H1 (cell line): ENCODE measurements around the gene NAMPT. TPM values are rescaled to one million over a fixed set of nuclear protein-coding genes. Genes with fewer than 3 reads are reported as not detected.

ENCODE experiments used
- CTCF ChIA-PET: fragments of 300-600 bp; sonication (Branson Sonifier 250); formaldehyde crosslinking; loops from one replicate; lab custom pipeline; 2021; ENCODE audit not compliant: partially characterized antibody; lab: Charles Lee
- POLR2A ChIA-PET: fragments of 300-600 bp; sonication (Branson Sonifier 250); formaldehyde crosslinking; loops from one replicate; lab custom pipeline; 2021; ENCODE audit warnings: inconsistent platforms; ENCODE audit not compliant: partially characterized antibody; lab: Charles Lee
- DNase-seq, 2 experiments: peaks; one replicate each; pipeline versions ENCODE4 v3.0.0 to v3.0.0-alpha.2; 2010 to 2022; ENCODE audit warnings: low spot score in 2 of 2, low read depth in 1 of 2, mixed read lengths in 1 of 2
- FAIRE-seq: peaks from 2 replicates; lab custom pipeline; 2011; peaks lifted over from hg19 to GRCh38; lab: Jason Lieb, UNC
- H2AFZ ChIP-seq: 2 replicates; pipeline ENCODE4 v1.8.1; 2012; ENCODE audit warnings: low read length, inconsistent platforms
- H2AK5ac ChIP-seq: 2 replicates; pipeline ENCODE4 v1.6.1; 2013; ENCODE audit warnings: low read depth, low read length
- H2BK120ac ChIP-seq: replicated peaks from 2 replicates; pipeline ENCODE3; 2013; ENCODE audit warnings: low read depth, low read length, inconsistent platforms
- H2BK12ac ChIP-seq: 2 replicates; pipeline ENCODE4 v1.6.1; 2013; ENCODE audit warnings: low read depth, low read length
- H2BK15ac ChIP-seq: 2 replicates; pipeline ENCODE4 v1.6.1; 2013; ENCODE audit warnings: low read length
- H2BK20ac ChIP-seq: 2 replicates; pipeline ENCODE4 v1.6.1; 2013; ENCODE audit warnings: low read length
- H2BK5ac ChIP-seq: 2 replicates; pipeline ENCODE4 v1.6.1; 2013; ENCODE audit warnings: low read depth, low read length
- H3K14ac ChIP-seq: 2 replicates; pipeline ENCODE4 v1.6.1; 2013; ENCODE audit warnings: inconsistent platforms; ENCODE audit not compliant: insufficient read length
- H3K18ac ChIP-seq: 2 replicates; pipeline ENCODE4 v1.6.1; 2013; ENCODE audit warnings: low read length; ENCODE audit errors: extremely low read depth
- H3K23ac ChIP-seq: 2 replicates; pipeline ENCODE4 v1.6.1; 2013; ENCODE audit warnings: inconsistent platforms; ENCODE audit not compliant: insufficient read length
- H3K23me2 ChIP-seq: 2 replicates; pipeline ENCODE4 v1.6.1; 2013; ENCODE audit warnings: low read depth, low read length
- H3K27ac ChIP-seq: 2 replicates; pipeline ENCODE4 v1.6.1; 2011; ENCODE audit warnings: low read depth, low read length, inconsistent platforms
- H3K27me3 ChIP-seq, 4 experiments: replicated peaks in 1 of 4; 1 replicate in 1 of 4; 2 replicates in 3 of 4; pipeline versions ENCODE4 v1.6.1 to v1.8.1; 2011 to 2013; ENCODE audit warnings: low read length in 3 of 4, mild to moderate bottlenecking in 3 of 4, inconsistent platforms in 2 of 4, mixed read lengths in 2 of 4, moderate library complexity in 1 of 4; ENCODE audit not compliant: control insufficient read depth in 3 of 4, insufficient read depth in 3 of 4; ENCODE audit errors: extremely low read depth in 1 of 4
- H3K36me3 ChIP-seq, 4 experiments: 2 replicates each; pipeline versions ENCODE4 v1.6.1 to v1.8.1; 2011 to 2013; ENCODE audit warnings: mild to moderate bottlenecking in 4 of 4, low read length in 3 of 4, moderate library complexity in 2 of 4, control low read depth in 1 of 4, inconsistent platforms in 1 of 4; ENCODE audit not compliant: insufficient read depth in 4 of 4, control insufficient read depth in 2 of 4
- H3K4ac ChIP-seq: replicated peaks from 2 replicates; pipeline ENCODE3; 2013; ENCODE audit warnings: low read length, low read depth, mixed read lengths, inconsistent platforms; ENCODE audit not compliant: insufficient read length
- H3K4me1 ChIP-seq, 4 experiments: replicated peaks in 1 of 4; 1 replicate in 1 of 4; 2 replicates in 3 of 4; pipeline versions ENCODE4 v1.6.1 to v1.8.1; 2011 to 2013; ENCODE audit warnings: low read length in 3 of 4, inconsistent platforms in 2 of 4, mixed read lengths in 1 of 4; ENCODE audit not compliant: insufficient read depth in 4 of 4, control insufficient read depth in 3 of 4
- H3K4me2 ChIP-seq, 2 experiments: 2 replicates each; pipeline versions ENCODE4 v1.6.1 to v1.8.1; 2011 to 2013; ENCODE audit warnings: low read depth in 2 of 2, low read length in 2 of 2, control low read depth in 1 of 2, inconsistent platforms in 1 of 2, mild to moderate bottlenecking in 1 of 2; ENCODE audit not compliant: insufficient read depth in 1 of 2
- H3K4me3 ChIP-seq, 4 experiments: fragments of 200-600, 300-600 bp in 1 of 4; sonication (generic), shearing (Covaris generic), sonication (Bioruptor Twin) in 1 of 4; 2 replicates each; pipeline versions ENCODE4 v1.5.1 to v1.8.1; 2011 to 2016; ENCODE audit warnings: low read length in 4 of 4, low read depth in 3 of 4, control low read depth in 2 of 4, inconsistent platforms in 2 of 4, mild to moderate bottlenecking in 2 of 4, mixed read lengths in 1 of 4, moderate library complexity in 1 of 4; ENCODE audit not compliant: insufficient read depth in 2 of 4; ENCODE audit errors: extremely low read depth in 1 of 4
- H3K56ac ChIP-seq: replicated peaks from 2 replicates; pipeline ENCODE3; 2013; ENCODE audit warnings: low read depth, mild to moderate bottlenecking, mixed read lengths, low read length, inconsistent platforms; ENCODE audit not compliant: insufficient read length
- H3K79me1 ChIP-seq: 2 replicates; pipeline ENCODE4 v1.6.1; 2013; ENCODE audit warnings: low read depth, low read length, control low read depth
- H3K79me2 ChIP-seq, 2 experiments: 2 replicates each; pipeline versions ENCODE4 v1.6.1 to v1.8.1; 2012 to 2013; ENCODE audit warnings: low read length in 2 of 2, mild to moderate bottlenecking in 2 of 2, inconsistent platforms in 1 of 2; ENCODE audit not compliant: insufficient read depth in 2 of 2, control insufficient read depth in 1 of 2
- H3K9ac ChIP-seq, 4 experiments: replicated peaks in 1 of 4; 1 replicate in 1 of 4; 2 replicates in 3 of 4; pipeline versions ENCODE4 v1.6.1 to v1.8.1; 2011 to 2013; ENCODE audit warnings: low read depth in 3 of 4, low read length in 3 of 4, control low read depth in 2 of 4, mild to moderate bottlenecking in 2 of 4, moderate library complexity in 2 of 4, inconsistent platforms in 1 of 4; ENCODE audit errors: extremely low read depth in 1 of 4
- H3K9me3 ChIP-seq, 2 experiments: 2 replicates each; pipeline versions ENCODE4 v1.6.1 to v1.8.1; 2012 to 2013; ENCODE audit warnings: mild to moderate bottlenecking in 2 of 2, moderate library complexity in 2 of 2, control low read depth in 1 of 2, inconsistent platforms in 1 of 2, low read depth in 1 of 2, low read length in 1 of 2, mixed read lengths in 1 of 2; ENCODE audit not compliant: insufficient read depth in 2 of 2
- H4K20me1 ChIP-seq, 2 experiments: replicated peaks in 1 of 2; 2 replicates each; pipeline versions ENCODE3 to v1.8.1; 2011 to 2013; ENCODE audit warnings: inconsistent platforms in 2 of 2, low read length in 2 of 2, mild to moderate bottlenecking in 1 of 2; ENCODE audit not compliant: insufficient read depth in 2 of 2, control insufficient read depth in 1 of 2
- H4K5ac ChIP-seq: 2 replicates; pipeline ENCODE4 v1.6.1; 2013; ENCODE audit warnings: low read length, low read depth, mixed read lengths, inconsistent platforms; ENCODE audit not compliant: insufficient read length
- H4K8ac ChIP-seq: 2 replicates; pipeline ENCODE4 v1.8.0; 2013; ENCODE audit warnings: mild to moderate bottlenecking, moderate library complexity, low read length, inconsistent platforms; ENCODE audit not compliant: insufficient read depth; ENCODE audit errors: extremely low read depth
- H4K91ac ChIP-seq: replicated peaks from 2 replicates; pipeline ENCODE3; 2013; ENCODE audit warnings: low read length, mixed read lengths, inconsistent platforms; ENCODE audit not compliant: insufficient read length
- CREB1 ChIP-seq: IDR thresholded peaks from 2 replicates; pipeline ENCODE4 v1.6.1; 2012; ENCODE audit warnings: inconsistent platforms
- JUND ChIP-seq: IDR thresholded peaks from 2 replicates; pipeline ENCODE4 v1.6.1; 2011; ENCODE audit warnings: mild to moderate bottlenecking, improper control_type of control experiment, low read length
- KDM5A ChIP-seq: fragments of 200-600 bp; IDR thresholded peaks from 2 replicates; pipeline ENCODE4 v1.7.1; 2012; ENCODE audit warnings: mild to moderate bottlenecking, low read length, inconsistent platforms, mixed read lengths
- PHF8 ChIP-seq: fragments of 200-600 bp; sonication (generic); conservative IDR thresholded peaks from 2 replicates; pipeline ENCODE4 v1.7.1; 2012; ENCODE audit warnings: low read depth, mild to moderate bottlenecking, inconsistent platforms, low read length, moderate library complexity
- RFX5 ChIP-seq: IDR thresholded peaks from 2 replicates; pipeline ENCODE4 v1.6.1; 2011; ENCODE audit warnings: low read depth, low read length, improper control_type of control experiment, borderline replicate concordance
- SIRT6 ChIP-seq: IDR thresholded peaks from one replicate; pipeline ENCODE4 v1.7.1; 2012; ENCODE audit warnings: low read length, inconsistent platforms
- SP1 ChIP-seq: IDR thresholded peaks from 2 replicates; pipeline ENCODE4 v1.6.1; 2011; ENCODE audit warnings: low read depth, low read length
- SRF ChIP-seq: IDR thresholded peaks from 2 replicates; pipeline ENCODE4 v1.6.1; 2011; ENCODE audit warnings: mild to moderate bottlenecking, low read depth, low read length, moderate library complexity
- TAF7 ChIP-seq: optimal IDR thresholded peaks from 2 replicates; pipeline ENCODE3; 2011; ENCODE audit warnings: low read depth, mild to moderate bottlenecking, inconsistent platforms, low read length, moderate library complexity, borderline replicate concordance
- TEAD4 ChIP-seq: IDR thresholded peaks from 2 replicates; pipeline ENCODE4 v1.6.1; 2012; ENCODE audit warnings: low read depth, low read length, inconsistent platforms, mixed read lengths
- ZNF274 ChIP-seq: IDR thresholded peaks from 2 replicates; pipeline ENCODE4 v1.7.0; 2012; ENCODE audit warnings: low read length, borderline replicate concordance; ENCODE audit errors: extremely low read depth
- polyA plus RNA-seq, 7 experiments: library from polyadenylated mRNA; depleted of rRNA in 3 of 7; stranded (reverse) in 5 of 7; unstranded in 2 of 7; fragments of >200 nt in 5 of 7; fragments of 200-250 nt in 2 of 7; gene quantifications; 1 replicate in 5 of 7; 2 replicates in 1 of 7; 4 replicates in 1 of 7; pipeline versions ENCODE4 v1.2.1 to v1.2.3, GENCODE V29; 2011 to 2013; ENCODE audit warnings: missing spikeins in 2 of 7, mixed read lengths in 2 of 7
- total RNA-seq: library from RNA; stranded (reverse); fragmentation: NEBNext Ultra II Directional; extraction: Animal tissue kit (Norgen Biotek cat#: 25700); gene quantifications from 2 replicates; pipeline ENCODE4 v1.2.1, GENCODE V29; 2021
- TF ChIP-seq, protein P1 (sequence below): IDR thresholded peaks from 2 replicates; pipeline ENCODE4 v1.6.1; 2011; ENCODE audit warnings: low read depth, mild to moderate bottlenecking, low read length; ENCODE audit not compliant: insufficient read depth
- TF ChIP-seq, protein P2 (sequence below), 3 experiments: IDR thresholded peaks; 1 replicate in 2 of 3; 2 replicates in 1 of 3; pipeline versions ENCODE4 v1.5.1 to v1.6.1; 2011; ENCODE audit warnings: low read length in 3 of 3, mild to moderate bottlenecking in 3 of 3, inconsistent platforms in 2 of 3, low read depth in 1 of 3, moderate library complexity in 1 of 3; ENCODE audit not compliant: insufficient read depth in 1 of 3; ENCODE audit errors: control extremely low read depth in 1 of 3

NAMPT gene
- total and polyA plus RNA-seq, 2 of the 8 experiments (the other 6 are each of a cell fraction or from before 2014, with no cell fraction given) = 15.4 to 95.9 TPM

DNA sequence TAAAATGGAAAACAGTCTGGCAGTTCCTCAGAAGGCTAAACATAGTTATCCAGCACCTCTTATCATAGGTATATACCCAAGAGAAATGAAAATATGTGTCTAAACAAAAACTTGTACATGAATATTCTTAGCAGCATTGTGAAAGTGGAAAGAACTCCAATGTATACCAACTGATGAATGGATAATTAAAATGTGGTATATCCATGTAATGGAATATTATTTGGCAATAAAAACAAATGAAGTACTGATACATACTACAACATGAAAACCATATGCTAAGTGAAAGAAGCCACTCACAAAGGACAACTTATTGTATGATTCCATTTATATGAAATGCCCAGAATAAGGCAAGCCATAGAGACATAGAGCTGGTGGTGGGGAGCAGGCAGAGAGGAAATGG, 32.2 kb upstream of the NAMPT start:
- Histone ChIP-seq H3K18ac (no peak overlapping the region), H4K91ac (no peak overlapping the region), H3K9ac (no peak overlapping the region), H3K14ac (no peak overlapping the region), H4K8ac (no peak overlapping the region), H3K27ac (no peak overlapping the region), H3K4ac (no peak overlapping the region), H3K79me2 (no peaks in the 10 kb centered on the region), H4K20me1 (no peaks in the 10 kb centered on the region), H3K4me3 (no peak overlapping the region), H2BK15ac (no peak overlapping the region), H3K27me3 (no peaks in the 10 kb centered on the region), H3K79me1 (no peaks in the 10 kb centered on the region), H2AK5ac (no peak overlapping the region), H2BK12ac (no peak overlapping the region), H2BK5ac (no peak overlapping the region), H3K4me2 (no peak overlapping the region), H3K36me3 (no peaks in the 10 kb centered on the region), H3K23ac (no peak overlapping the region), H2BK20ac (no peak overlapping the region), H3K9me3 (peaks cover 10 to 15% of the 10 kb centered on the region in 2 experiments; a peak in 2 of 4 replicates), H2BK120ac (no peak overlapping the region), H2AFZ (no peak overlapping the region), H3K56ac (no peak overlapping the region), H3K4me1 (no peaks in the 10 kb centered on the region), H3K23me2 (no peaks in the 10 kb centered on the region), H4K5ac (no peak overlapping the region)
- CTCF ChIA-PET = interaction anchor here (0.6 to 0.7 kb wide), 3 partner anchors 20 to 328 kb away, joined by 3 read pairs; no protein-coding TSS in a partner anchor
- FAIRE-seq (no peak), DNase-seq (no peak)
- POLR2A ChIA-PET = no interaction called here
- no peak for TF ChIP-seq JUND
- no peak for TF ChIP-seq TEAD4
- no peak for TF ChIP-seq CREB1
- TF ChIP-seq SP1 = no peak
- TF ChIP-seq, protein P1, sequence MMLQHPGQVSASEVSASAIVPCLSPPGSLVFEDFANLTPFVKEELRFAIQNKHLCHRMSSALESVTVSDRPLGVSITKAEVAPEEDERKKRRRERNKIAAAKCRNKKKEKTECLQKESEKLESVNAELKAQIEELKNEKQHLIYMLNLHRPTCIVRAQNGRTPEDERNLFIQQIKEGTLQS = no peak
- no peak for TF ChIP-seq PHF8
- TF ChIP-seq KDM5A = no peak
- TF ChIP-seq RFX5 = no peak
- TF ChIP-seq, protein P2, sequence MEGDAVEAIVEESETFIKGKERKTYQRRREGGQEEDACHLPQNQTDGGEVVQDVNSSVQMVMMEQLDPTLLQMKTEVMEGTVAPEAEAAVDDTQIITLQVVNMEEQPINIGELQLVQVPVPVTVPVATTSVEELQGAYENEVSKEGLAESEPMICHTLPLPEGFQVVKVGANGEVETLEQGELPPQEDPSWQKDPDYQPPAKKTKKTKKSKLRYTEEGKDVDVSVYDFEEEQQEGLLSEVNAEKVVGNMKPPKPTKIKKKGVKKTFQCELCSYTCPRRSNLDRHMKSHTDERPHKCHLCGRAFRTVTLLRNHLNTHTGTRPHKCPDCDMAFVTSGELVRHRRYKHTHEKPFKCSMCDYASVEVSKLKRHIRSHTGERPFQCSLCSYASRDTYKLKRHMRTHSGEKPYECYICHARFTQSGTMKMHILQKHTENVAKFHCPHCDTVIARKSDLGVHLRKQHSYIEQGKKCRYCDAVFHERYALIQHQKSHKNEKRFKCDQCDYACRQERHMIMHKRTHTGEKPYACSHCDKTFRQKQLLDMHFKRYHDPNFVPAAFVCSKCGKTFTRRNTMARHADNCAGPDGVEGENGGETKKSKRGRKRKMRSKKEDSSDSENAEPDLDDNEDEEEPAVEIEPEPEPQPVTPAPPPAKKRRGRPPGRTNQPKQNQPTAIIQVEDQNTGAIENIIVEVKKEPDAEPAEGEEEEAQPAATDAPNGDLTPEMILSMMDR (IDR thresholded peaks at IDR 0.05; ENCODE audit: control extremely low read depth in 1 of 3, insufficient read depth in 1 of 3, low read depth in 1 of 3, low read length in 3 of 3) = no peak
- TF ChIP-seq TAF7 = no peak
- no peak for TF ChIP-seq SIRT6
- no peak for TF ChIP-seq SRF
- TF ChIP-seq ZNF274 = no peak
